Measurements from ENCODE around the gene SGPL1.

The SGPL1 gene

GRCh38 chr10:70780772-70781171, 35.0 kb upstream of the SGPL1 start:
- DNase-seq = no peak

- no peak for DNase-seq
Measured at GRCh38 chr10:70781461-70782051, 34.2 kb upstream of the SGPL1 start.

GRCh38 chr10:70782086-70782745, 33.5 kb upstream of the SGPL1 start:
- DNase-seq = no peak

DNA sequence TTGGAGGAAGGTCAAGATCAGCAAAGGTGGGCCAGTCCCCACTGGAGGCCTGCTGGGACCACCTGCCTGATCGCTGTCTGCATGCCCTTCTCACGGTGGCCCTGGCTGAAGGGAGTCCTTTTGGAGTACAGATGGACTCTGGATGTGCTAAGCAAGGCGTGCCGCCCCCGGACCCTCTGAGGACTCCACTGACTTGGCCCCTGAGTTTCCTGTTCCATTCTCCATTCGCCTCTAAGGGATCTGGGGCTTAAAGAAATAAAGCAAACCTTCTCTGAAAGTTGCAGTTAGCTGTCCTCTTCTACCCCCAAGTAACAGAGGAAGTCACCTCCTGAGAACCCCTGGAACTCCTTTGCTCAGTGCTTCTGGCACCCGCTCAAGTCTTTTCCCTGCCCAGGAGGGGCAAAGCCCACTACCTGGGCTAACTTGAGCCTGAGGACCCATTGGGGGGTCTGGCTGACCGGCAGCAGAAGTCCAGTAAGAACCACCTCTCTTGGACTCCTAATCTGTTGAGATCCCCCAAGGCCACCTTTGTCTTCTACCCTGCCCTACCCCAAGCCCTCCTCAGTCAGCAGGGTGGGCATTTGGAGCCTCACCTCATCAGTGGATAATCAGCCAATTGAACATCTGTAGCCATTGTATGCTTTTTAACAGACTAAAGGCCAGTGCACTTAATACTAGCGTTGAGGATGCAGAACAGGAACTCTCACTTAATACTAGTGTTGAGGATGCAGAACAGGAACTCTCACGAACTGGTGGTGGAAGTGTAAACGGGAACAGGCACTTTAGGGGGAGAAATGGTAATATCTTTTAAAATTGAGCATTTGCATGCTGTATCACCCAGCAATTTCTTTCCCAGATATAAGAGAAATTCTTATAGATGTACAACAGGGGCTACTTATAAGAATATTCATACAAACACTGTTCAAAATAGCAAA, 32.7 kb upstream of the SGPL1 start:
- DNase-seq = no peak

GRCh38 chr10:70784016-70784415, 31.7 kb upstream of the SGPL1 start:
- DNase-seq = no peak

DNA sequence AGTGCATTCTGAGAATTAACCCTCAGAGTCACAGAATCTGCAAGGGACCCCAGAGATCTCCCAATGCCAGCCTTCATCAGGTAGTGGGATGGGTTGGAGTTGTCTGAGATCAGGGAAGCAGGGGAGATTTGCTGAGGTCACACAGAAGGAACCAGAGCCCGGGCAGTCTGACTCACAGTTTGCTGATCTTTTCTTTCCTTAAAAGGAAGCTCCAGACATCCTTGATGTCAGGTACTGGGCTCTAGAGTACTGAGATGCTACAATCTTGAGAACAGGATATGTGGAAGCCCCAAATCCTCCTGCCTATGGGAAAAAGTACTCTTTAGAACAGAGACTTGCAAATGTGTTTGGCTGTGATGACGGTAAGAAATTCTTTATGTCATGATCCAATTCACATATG, 31.3 kb upstream of the SGPL1 start:
- no peak for DNase-seq

GRCh38 chr10:70785190-70785589, 30.6 kb upstream of the SGPL1 start, which contains the start of gene TBATA:
TBATA (minus strand) TSS chr10:70785377; CDS start chr10:70783379, 1,998 bp downstream.
- DNase-seq = no peak

- DNase-seq = peak in 1 of 2 donors; percentile 10
Measured at GRCh38 chr10:70786799-70787415, 28.8 kb upstream of the SGPL1 start.

DNA sequence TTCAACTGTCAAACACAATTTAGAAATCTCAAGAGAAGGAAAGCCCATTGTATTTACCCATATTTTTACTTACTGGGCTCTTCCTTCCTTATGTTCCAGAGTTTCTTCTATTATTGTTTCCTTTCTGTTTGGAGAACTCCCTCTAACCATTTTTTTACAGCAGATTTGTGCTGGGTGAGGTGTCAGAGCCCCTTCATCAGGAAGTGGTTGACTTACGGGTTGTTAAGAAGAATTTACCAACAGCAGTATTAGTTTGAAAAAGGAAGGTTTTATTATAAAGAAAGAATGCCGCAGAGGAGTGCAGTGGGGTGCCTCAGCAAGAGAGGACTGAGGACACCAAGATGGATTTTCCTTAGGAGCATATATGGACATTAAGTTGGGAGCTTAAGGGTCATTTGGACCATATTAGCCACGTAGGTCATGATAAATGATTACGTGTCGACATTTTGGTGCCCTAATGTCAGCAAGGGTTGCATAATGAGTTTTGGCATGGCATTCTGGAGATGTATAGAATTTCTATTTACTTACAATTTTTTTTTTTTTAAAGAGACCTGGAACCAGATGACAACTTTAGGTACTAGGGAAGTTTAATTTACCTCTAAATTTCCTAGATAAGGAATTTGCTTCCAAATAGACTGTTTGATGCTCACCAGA, 24.2 kb upstream of the SGPL1 start:
- DNase-seq = no peak

- no peak for DNase-seq
Measured at GRCh38 chr10:70795613-70796012, 20.1 kb upstream of the SGPL1 start.

GRCh38 chr10:70797840-70798239, 17.9 kb upstream of the SGPL1 start:
- DNase-seq = no peak

DNA sequence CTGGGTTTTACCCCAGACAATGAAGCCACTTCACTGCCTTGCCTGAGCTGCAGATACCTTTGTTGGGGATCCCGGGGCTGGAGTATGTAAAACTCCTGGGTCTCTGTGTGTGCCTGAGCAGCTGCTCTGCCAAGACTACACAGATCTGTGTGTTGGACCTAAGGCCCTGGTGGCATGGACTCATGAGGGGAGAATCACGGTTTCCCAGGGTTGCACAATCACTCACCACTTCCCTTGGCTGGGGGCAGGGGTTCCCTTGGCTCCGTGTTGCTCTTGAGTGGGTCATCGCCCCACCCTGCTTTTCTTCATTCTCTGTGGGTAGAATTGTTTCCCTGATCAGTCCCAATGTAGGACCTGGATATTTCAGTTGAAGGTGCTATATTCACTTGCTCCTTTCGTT, 16.6 kb upstream of the SGPL1 start:
- DNase-seq = no peak

GRCh38 chr10:70801854-70802253, 13.9 kb upstream of the SGPL1 start:
- DNase-seq = no peak

DNA sequence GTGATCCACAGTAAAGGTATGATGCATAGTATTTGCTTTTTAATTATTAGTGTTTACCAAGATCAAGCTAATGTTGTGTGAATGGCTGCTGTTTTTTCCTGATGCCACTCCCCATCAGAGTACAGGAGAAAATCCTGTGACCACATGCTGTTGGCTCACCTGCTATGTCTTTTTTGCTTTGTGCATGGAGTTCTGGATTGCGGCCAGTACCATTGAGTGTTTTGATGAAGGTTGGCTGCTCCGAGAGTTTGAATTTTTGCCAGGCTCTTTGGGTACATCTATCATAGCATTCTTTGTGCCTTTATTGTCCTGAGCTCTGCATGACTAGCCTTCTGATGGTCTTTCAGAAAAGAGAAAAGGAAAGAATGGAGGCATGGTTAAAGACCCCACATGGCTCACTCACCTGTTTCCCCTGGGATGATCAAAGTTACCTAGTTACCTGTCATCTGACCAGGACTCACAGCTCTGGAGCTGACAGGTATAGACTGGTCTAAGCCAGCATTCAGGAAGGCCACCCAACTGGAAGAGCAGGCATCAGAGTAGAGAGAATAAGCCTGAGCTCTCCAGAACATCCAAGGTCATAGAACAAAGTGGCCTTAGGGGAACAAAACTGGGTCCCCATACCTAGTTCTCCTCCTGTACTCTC, 11.8 kb upstream of the SGPL1 start:
- no peak for DNase-seq

GRCh38 chr10:70804421-70804808, 11.3 kb upstream of the SGPL1 start:
- DNase-seq = no peak

- no peak for DNase-seq
Measured at GRCh38 chr10:70805619-70806215, 10.0 kb upstream of the SGPL1 start.

DNA sequence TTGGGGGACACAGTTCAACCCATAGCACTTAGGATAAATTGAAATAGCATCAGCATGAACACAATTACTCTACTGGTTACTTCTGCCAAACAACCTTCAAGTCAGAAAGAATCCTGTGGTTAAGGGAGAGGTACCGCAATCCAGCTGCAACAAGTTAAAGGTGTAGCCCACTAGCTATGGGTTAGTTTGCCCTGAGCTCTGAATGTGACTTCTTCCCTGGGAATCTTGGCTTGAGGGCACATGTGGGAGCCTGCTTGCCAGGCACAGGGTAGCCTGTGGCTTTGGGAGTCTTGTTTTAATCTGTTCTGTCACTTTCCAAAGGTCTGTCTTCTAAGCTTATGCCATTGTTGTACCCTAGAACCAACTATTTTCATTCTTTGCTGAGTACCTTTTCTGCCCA, 8.9 kb upstream of the SGPL1 start:
- no peak for DNase-seq

DNA sequence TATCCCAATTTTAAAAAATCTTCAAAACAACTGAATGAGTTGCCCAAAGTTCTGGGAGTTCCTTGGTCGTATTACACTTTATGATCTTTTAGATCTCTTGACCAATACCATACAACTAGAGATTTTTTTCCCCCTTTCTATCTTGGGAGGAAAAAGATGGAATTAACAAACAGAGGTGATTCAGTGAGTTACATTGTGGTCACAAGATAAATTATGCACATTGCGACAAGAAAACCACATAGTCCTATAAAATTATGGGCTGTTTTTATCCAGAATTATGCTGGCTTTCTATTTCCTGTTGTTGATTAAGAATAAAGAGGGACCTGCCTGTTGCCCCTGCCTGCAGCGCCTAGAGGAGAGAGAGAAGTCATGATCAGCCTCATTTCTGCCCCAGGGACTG, 8.2 kb upstream of the SGPL1 start:
- no peak for DNase-seq

DNA sequence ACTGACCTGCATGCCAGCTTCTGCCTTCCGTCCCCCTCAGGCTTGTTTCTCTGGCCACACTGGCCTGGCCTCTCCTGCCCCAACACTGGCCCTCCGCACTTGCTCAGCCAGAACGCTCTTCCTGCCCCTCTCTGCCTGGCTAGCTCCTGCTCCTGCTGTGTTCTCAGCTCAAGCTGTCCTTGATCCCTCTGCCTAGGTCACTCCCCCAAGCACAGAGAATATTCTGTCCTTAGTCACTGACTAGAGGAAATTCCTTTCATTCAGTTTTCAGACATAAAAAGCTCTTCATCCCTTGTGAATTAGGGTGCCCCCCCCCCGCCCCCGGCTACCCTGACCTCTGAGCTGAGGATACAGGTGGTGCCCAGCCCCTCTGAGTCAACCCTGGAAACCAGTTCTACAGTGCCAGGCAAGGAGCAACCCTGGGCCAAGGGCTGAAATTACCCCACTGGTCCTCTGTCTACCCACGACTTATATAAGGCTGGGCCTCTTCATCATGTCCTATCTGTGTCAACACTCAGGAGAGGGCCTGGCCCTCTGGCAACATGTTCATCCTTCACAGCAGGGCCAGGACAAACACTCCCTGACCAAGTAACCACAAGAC, 6.6 kb upstream of the SGPL1 start:
- no peak for DNase-seq

DNA sequence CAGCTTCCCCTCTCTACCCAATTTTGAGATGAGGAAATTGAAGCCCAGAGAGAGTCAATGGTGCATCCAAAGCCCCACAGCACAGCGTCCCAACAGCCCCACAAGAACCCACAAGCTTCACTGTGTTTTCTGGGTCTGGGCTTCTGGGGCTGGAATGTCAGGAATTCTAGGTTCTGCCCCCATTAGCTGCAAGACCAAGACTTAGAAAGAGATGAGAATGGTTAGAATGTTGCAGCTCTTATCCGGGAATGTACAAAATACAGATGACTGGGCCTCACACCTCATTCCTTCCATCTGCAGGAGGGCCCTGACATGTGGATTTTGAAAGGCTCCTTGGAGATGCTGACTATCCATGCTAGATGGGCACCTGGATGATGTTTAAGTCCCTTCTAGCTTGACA, 6.0 kb upstream of the SGPL1 start:
- no peak for DNase-seq

- DNase-seq = no peak
Measured at GRCh38 chr10:70810967-70811366, 4.8 kb upstream of the SGPL1 start.

All from stimulated activated CD4-positive, alpha-beta T cell treated with anti-CD3 and anti-CD28 coated beads, Interleukin-2, amount 100 ng/mL, for 24 hours (primary cell).